ENCODE measurements around the gene DNAAF6.

DNA sequence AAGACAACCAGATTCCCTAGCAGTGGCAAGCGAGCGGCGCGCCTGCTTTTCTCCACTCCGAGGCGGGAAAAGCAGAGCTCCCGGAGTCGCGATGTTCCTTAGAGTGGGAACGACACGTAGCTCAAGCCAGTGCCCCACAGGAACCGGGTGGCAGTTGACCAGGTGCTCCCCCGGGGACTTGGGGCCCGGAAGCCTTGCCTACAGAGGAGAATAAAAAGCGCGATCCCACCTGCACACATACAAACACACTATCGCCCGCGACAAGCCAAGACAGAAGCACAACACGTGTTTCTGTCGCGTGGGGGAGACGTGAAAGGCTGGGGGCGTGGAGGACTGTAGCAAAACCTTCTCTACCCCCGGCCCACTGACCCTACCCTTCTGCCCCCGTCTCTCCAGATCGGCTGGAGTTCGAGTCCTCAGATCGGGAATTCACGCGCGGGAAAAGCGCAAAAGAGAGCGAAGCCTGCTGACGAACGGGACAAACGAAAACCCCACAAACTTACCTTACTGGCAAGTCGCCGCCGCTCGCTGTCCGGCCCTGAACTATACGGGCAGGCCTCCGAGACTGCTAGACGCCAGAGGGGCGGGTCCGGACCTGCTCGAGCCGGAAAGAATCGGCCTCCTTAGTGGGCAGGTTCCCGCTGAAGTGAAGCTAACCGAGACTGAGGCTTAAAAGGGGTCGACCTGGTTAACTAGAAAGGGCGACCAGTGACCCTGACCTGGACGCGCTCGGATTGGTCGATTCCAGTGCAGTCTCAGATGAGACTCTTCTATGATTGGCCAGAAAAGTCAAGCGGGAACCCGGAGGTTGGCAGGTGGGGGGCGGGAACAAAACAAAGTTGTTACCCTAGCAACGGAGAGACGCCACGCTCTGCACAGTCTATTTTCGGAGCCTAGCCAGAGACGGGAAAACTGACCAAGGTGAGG lies at the start of gene DNAAF6, which contains the start of gene NUP62CL:
- peak in 1 of 2 donors; percentile 46 for TF ChIP-seq POLR2A (IDR thresholded peaks at IDR 0.05)
- TF ChIP-seq, protein P1, sequence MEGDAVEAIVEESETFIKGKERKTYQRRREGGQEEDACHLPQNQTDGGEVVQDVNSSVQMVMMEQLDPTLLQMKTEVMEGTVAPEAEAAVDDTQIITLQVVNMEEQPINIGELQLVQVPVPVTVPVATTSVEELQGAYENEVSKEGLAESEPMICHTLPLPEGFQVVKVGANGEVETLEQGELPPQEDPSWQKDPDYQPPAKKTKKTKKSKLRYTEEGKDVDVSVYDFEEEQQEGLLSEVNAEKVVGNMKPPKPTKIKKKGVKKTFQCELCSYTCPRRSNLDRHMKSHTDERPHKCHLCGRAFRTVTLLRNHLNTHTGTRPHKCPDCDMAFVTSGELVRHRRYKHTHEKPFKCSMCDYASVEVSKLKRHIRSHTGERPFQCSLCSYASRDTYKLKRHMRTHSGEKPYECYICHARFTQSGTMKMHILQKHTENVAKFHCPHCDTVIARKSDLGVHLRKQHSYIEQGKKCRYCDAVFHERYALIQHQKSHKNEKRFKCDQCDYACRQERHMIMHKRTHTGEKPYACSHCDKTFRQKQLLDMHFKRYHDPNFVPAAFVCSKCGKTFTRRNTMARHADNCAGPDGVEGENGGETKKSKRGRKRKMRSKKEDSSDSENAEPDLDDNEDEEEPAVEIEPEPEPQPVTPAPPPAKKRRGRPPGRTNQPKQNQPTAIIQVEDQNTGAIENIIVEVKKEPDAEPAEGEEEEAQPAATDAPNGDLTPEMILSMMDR (IDR thresholded peaks at IDR 0.05), result no peak

Data from thyroid gland (tissue), 4 donors.